ENCODE measurements around the gene AK5.
"Not testable (repeated sequence)": the region's sequence is repeated elsewhere in the genome, so short reads cannot be mapped to it uniquely, and the experiment has no call there.

Gene AK5

DNA sequence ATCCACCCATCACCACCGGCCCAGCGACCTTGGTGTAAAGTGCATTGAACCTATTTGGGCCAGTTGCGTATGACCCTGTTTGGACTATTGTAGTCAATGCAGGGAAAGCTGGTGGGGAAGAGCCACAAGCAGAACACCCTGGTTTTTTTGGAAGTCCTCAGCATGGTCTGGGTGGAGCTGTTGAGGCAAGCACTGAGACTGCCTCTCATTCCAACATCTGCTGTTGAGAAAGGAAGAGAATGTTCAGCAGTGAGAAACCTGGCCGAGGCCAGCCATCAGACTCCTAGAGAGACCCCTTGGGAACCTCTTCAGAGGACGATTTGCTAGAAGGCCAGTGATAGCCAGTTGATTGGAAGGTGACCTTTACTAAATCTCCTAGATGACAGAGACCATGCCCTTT, 217.6 kb downstream of the AK5 start:
- DNase-seq (ENCODE audit: low read depth, low spot score): no peak

DNA sequence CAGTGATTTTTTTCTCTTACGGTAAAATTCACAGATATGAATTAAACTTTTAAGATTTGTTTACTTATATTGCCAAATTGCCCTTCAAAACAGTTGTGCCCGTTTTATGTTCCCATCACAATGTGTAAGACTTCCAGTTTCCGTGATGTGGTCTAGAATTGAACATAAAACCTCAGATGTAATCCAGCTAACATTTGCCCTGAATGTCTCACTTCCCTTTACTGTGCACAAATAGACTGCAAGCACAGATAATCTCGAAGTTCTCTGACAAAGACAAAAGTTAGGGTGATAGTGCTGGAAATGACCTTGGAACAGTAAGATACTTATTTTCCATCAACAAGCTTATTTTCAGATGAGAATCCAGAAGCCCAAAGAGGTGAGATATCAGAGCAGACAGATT, 223.2 kb downstream of the AK5 start:
- DNase-seq (ENCODE audit: low read depth, low spot score): no peak

- no peak for DNase-seq (ENCODE audit: low read depth, low spot score)
Observed at GRCh38 chr1:77506771-77507170, 225.0 kb downstream of the AK5 start.

DNA sequence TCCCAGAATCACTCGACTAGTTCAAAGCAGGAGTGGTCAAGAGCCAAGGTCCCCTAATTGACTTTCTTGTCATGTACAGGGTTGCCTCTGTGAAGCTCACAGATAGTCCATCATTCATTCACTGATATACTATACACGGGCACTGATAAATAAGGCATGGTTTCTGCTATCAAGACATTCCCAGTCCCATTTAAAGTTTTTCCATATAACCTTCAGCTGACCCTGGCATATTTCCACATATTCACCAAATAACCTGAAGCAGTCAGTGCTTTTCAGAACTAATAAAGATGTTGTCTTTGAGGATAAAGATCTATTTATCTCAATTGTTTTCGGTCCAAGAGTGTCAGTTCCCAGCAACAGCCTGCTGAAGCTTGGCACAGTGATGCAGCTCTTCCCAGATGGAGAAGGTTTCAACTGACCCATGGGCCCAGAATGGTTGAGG, 227.3 kb downstream of the AK5 start:
- no peak for DNase-seq (ENCODE audit: low read depth, low spot score)

DNA sequence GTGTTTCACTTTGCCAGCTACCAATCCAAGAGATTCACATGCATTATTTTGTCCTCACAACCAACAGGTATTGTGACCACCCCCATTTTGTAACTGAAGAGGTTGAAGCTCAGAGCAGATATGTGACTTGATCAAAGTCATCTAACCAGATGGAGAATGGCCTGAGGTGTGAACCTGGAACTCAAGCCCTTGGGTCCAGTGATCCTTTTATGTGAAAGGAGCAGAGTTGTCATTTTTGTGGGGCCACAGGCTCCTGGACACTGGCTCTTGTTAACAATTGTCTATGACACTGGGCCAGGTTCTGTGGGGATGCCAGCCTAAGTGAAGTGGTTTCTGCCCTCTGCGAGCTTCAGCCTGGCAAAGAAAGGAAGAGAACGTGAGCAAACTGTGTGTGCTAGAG, 228.1 kb downstream of the AK5 start:
- no peak for DNase-seq (ENCODE audit: low read depth, low spot score)

- no peak for DNase-seq (ENCODE audit: low read depth, low spot score)
Observed at GRCh38 chr1:77511440-77511840, 229.6 kb downstream of the AK5 start.

- not testable (repeated sequence) for DNase-seq (ENCODE audit: low read depth, low spot score)
Observed at GRCh38 chr1:77512650-77513049, 230.8 kb downstream of the AK5 start.

GRCh38 chr1:77513839-77514763, 232.3 kb downstream of the AK5 start:
- no peak for DNase-seq (ENCODE audit: low read depth, low spot score)

- peak; percentile 72 for DNase-seq (ENCODE audit: low read depth, low spot score)
Observed at GRCh38 chr1:77514921-77515776, 233.3 kb downstream of the AK5 start.

GRCh38 chr1:77516106-77516505, 234.3 kb downstream of the AK5 start:
- no peak for DNase-seq (ENCODE audit: low read depth, low spot score)

- no peak for DNase-seq (ENCODE audit: low read depth, low spot score)
Observed at GRCh38 chr1:77524038-77524437, 242.2 kb downstream of the AK5 start.

DNA sequence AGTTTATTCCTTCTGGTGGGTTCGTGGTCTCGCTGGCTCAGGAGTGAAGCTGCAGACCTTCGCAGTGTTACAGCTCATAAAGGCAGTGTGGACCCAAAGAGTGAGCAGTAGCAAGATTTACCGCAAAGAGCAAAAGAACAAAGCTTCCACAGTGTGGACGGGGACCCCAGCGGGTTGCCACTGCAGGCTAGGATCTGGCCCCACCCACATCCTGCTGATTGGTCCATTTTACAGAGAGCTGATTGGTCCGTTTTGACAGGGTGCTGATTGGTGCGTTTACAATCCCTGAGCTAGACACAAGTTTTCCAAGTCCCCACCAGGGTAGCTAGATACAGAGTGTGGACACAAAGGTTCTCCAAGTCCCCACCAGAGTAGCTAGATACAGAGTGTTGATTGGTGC, 249.3 kb downstream of the AK5 start:
- DNase-seq (ENCODE audit: low read depth, low spot score): not testable (repeated sequence)

DNA sequence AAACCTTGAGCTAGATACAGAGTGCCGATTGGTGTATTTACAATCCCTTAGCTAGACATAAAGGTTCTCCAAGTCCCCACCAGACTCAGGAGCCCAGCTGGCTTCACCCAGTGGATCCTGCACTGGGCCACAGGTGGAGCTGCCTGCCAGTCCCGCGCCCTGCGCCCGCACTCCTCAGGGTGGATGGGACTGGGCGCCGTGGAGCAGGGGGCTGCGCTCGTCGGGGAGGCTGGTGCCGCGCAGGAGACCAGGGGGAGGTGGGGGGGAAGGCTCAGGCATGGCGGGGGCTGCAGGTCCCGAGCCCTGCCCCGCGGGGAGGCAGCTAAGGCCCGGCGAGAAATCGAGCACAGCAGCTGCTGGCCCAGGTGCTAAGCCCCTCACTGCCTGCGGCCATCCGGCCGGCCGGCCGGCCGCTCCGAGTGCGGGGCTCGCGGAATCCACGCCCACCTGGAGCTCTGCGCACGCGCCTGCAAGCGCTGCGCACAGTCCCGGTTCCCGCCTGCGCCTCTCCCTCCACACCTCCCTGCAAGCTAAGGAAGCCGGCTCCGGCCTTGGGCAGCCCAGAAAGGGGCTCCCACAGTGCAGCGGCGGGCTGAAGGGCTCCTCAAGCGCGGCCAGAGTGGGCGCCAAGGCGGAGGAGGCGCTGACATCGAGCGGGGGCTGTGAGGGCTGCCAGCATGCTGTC, 249.9 kb downstream of the AK5 start:
- DNase-seq (ENCODE audit: low read depth, low spot score): not testable (repeated sequence)

- DNase-seq (ENCODE audit: low read depth, low spot score): no peak
Observed at GRCh38 chr1:77532641-77533040, 250.8 kb downstream of the AK5 start.

DNA sequence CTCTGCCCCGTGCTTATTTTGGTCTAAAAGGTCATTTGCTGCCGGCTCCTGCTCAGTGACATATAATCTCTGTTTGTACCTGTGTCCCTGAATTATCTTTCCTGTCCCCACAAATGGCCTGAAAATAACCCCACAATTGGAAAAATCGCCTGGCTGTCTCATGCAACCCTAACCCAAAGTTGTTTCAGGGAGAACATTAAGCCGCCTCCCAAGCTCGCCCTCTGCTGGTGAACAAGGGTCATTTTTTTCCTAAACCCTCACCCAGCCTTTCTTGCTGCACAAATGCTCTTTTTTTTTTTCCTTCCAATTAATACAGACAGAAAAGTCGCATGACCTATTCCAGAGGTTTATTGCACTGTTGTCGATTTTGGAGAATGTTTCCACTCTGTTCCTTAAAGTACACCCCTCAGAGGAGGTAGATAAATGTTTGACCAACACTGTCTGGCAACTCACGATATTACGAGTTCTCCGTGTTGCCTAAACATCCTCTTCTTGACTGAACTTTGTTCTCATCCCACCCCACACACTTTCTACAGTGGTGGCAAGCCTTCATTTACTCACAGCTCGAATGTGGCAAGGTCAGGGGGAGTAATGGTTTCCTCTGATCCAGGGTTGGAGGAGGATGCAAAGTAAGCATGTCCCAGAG, 252.0 kb downstream of the AK5 start:
- DNase-seq (ENCODE audit: low read depth, low spot score): no peak

- DNase-seq (ENCODE audit: low read depth, low spot score): no peak
Observed at GRCh38 chr1:77534456-77534855, 252.6 kb downstream of the AK5 start.

GRCh38 chr1:77536813-77537212, 255.0 kb downstream of the AK5 start:
- no peak for DNase-seq (ENCODE audit: low read depth, low spot score)

DNA sequence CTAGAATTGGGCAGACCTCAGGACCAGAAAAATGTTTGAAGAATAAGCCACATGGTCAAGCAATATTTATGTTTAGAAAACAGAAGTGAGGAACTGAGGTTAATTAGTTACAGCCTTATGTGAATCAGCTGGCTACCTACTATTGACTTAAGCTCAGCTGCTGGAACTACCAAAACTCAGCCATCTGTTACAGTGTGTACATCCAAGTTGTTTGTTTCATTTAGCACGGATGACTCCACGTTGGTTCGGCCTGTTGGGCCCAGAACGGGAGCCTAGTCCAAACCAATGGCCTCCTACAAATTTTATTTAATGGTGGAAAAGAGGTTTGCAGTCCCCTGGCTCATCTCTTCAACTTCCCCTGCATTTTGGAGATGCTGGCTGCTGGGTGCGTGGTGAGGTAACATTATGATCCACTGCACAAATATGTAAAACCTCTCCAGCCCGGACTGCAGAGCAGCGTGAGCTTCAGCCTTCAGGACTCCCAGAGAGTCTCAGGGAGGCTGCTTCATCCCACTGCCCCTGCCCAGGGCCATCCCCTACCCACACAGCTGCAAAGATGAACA, 257.2 kb downstream of the AK5 start:
- no peak for DNase-seq (ENCODE audit: low read depth, low spot score)

DNA sequence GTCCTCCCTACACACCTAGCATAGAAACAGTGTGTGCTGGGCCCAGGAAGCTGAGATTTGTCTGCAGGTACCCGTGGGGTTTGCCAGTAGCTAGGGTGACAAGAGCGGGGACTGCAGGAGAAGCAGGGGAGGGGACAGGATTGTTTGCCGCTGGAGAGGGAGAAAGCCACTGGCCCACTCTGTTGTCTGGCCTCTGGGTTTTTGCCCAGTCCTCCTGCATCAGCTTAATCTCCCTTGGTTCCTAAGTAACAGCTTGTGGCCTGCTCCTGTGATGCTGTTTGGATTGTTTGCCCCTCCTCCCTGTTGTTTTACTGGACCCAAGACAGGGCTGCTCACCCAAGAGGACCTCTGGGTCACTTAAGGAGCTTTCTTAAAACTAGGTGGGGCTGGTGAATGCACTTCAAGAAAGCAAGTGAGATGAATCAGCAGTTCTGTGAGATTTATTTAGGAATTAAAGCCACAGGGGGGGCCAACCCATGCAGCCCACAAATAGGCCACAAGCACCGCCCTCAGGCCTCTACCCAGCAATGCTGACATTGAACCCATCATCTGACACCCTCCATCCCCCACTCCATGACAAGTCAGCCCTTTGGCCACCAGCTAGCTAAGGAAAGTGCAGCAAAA, 257.8 kb downstream of the AK5 start:
- no peak for DNase-seq (ENCODE audit: low read depth, low spot score)

GRCh38 chr1:77540501-77541161, 258.8 kb downstream of the AK5 start:
- no peak for DNase-seq (ENCODE audit: low read depth, low spot score)
